Kidney epithelial cell (primary cell): ENCODE measurements around the gene PON3. TPM values are rescaled to one million over a fixed set of nuclear protein-coding genes. Genes with fewer than 3 reads are reported as not detected.

Experiments used
- DNase-seq: peaks from one replicate; pipeline ENCODE4 v3.0.0-alpha.2; 2010; ENCODE audit warnings: low read depth
- H3K27me3 ChIP-seq: 2 replicates; pipeline ENCODE4 v1.6.0; 2011; ENCODE audit warnings: low read length; ENCODE audit not compliant: control insufficient read depth, insufficient read depth
- H3K36me3 ChIP-seq: 2 replicates; pipeline ENCODE4 v1.5.1; 2011; ENCODE audit warnings: low read length; ENCODE audit not compliant: control insufficient read depth, insufficient read depth
- H3K4me3 ChIP-seq: 2 replicates; pipeline ENCODE4 v1.5.1; 2011; ENCODE audit warnings: low read depth, mild to moderate bottlenecking, control low read depth, low read length
- CTCF ChIP-seq: IDR thresholded peaks from 2 replicates; pipeline ENCODE4 v1.5.1; 2011; ENCODE audit warnings: mild to moderate bottlenecking, moderate library complexity, low read length, control low read depth, inconsistent platforms; ENCODE audit not compliant: insufficient read depth, poor library complexity, severe bottlenecking
- total RNA-seq: library from RNA; depleted of rRNA; stranded (reverse); fragments of >200 nt; gene quantifications from 2 replicates; pipeline ENCODE4 v1.2.3, GENCODE V29; 2015

Gene PON3
- total RNA-seq: not detected in 2 replicates

- H3K36me3 ChIP-seq: no peaks in the 10 kb centered on the region
- DNase-seq: no peak
- TF ChIP-seq CTCF: no peak
- H3K27me3 ChIP-seq: no peaks in the 10 kb centered on the region
- H3K4me3 ChIP-seq: no peak within 1 kb of the TSS
These were observed at the start of gene PON3 for GRCh38 chr7:95396136-95397032. TSS of gene PON3 (minus strand) at chr7:95396375. CDS start at chr7:95396350, 25 bp downstream.

- TF ChIP-seq CTCF: no peak
- no peaks in the 10 kb centered on the region for H3K36me3 ChIP-seq
- no peaks in the 10 kb centered on the region for H3K27me3 ChIP-seq
- no peak for DNase-seq
- no peak overlapping the region for H3K4me3 ChIP-seq
These were observed 48.6 kb upstream of the PON3 start for GRCh38 chr7:95444796-95445195.

DNA sequence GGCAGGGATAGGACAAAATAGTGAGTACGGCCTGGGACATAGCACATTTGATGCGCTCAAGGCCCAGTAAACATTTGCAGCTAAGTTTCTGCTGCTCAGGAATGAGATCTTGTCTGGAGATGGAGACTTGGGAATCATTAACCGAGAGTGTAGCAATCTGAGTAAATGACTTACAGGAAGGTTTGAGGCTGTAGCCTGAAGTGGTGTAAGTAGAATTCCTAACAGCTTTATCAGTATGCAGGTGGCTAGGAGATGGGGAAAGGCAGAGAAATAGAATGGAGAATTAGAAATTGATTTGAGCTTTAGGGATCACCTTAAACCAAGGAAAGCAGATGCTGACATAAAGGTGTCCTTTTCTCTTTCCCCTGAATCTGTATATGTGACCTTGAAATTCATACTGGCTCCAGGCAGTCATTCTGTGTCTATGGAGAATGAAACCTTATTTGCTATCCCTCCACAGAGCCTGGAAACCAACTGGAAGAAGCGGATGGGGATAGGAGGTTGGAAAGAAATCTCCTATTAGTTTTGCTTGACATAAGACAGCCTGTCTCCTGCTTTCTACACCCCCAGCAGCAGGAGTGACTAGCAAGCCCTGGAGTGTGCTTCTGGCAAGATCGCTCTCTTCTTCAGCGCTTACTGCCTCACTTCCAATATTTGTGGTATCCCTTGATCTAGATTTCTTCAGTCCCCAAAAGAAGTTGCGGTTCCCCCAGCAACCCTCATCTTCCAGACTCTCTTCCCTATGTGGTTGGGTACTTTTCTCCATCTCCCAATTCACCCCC lies 45.1 kb upstream of the PON3 start:
- peak; percentile 94 for DNase-seq
- Histone ChIP-seq H3K27me3 (no peaks in the 10 kb centered on the region), H3K4me3 (no peak overlapping the region), H3K36me3 (no peaks in the 10 kb centered on the region)
- TF ChIP-seq CTCF: no peak

DNA sequence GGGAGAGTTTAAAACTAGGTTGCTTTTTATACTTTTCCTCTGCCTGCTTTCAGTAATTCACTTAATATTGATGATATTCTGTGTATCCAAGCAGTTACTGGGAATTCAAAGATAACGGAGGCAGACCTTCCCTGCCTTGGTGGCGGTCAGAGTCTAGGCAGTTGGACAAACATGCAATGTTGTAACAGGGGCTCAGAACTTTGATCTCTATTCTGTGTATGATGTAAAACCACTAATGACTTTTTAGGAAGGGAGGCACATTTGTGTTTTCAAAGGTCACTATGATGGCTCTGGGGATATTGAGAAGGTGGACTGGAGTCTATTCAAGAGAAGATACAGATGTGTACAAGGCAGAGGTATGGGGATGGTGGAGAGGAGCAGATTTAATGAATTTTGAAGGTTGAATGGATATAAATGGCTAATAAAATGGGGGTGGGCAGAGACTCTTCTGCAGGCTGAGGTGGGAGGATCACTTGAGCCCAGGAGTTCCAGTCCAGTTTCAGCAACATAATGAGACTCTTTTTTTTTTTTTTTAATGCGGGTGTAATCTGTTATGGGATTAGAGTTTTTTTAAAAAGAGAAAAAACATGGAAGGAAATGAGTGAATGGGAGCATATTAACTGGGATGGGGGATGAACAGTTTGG lies 44.3 kb upstream of the PON3 start:
- Histone ChIP-seq H3K36me3 (no peaks in the 10 kb centered on the region), H3K4me3 (no peak overlapping the region), H3K27me3 (no peaks in the 10 kb centered on the region)
- no peak for DNase-seq
- TF ChIP-seq CTCF: no peak

- no peaks in the 10 kb centered on the region for H3K36me3 ChIP-seq
These were observed 40.2 kb upstream of the PON3 start for GRCh38 chr7:95436407-95436806.

More at GRCh38 chr7:95436407-95436806, 40.2 kb upstream of the PON3 start:
- H3K4me3 ChIP-seq: no peak overlapping the region
- no peaks in the 10 kb centered on the region for H3K27me3 ChIP-seq
- no peak for TF ChIP-seq CTCF
- no peak for DNase-seq
